Smooth muscle cell (in vitro differentiated cells): ENCODE measurements around the gene MORN2. TPM values are rescaled to one million over a fixed set of nuclear protein-coding genes. Genes with fewer than 3 reads are reported as not detected.

Source experiments
- DNase-seq: peaks from one replicate; lab custom pipeline; 2025; ENCODE audit not compliant: unreplicated experiment; lab: John Stamatoyannopoulos, UW
- H2AFZ ChIP-seq: fragments of 200-600 bp; sonication (generic); 2 replicates; pipeline ENCODE4 v1.6.0; 2016; ENCODE audit warnings: antibody characterized with exemption, low read depth, mild to moderate bottlenecking
- H3F3A ChIP-seq: fragments of 200-600 bp; sonication (generic); 2 replicates; pipeline ENCODE4 v1.6.0; 2017; ENCODE audit warnings: antibody characterized with exemption, low read depth
- H3K27ac ChIP-seq: fragments of 200-600 bp; sonication (generic); 2 replicates; pipeline ENCODE4 v1.5.1; 2016; ENCODE audit warnings: low read depth, mild to moderate bottlenecking
- H3K27me3 ChIP-seq: fragments of 200-600 bp; sonication (generic); 2 replicates; pipeline ENCODE4 v1.6.1; 2016; ENCODE audit warnings: low read depth, mild to moderate bottlenecking
- H3K36me3 ChIP-seq: fragments of 200-600 bp; sonication (generic); 2 replicates; pipeline ENCODE4 v1.5.1; 2016; ENCODE audit warnings: low read depth
- H3K4me1 ChIP-seq: fragments of 200-600 bp; sonication (generic); 2 replicates; pipeline ENCODE4 v1.5.1; 2016; ENCODE audit warnings: low read depth
- H3K4me2 ChIP-seq: fragments of 200-600 bp; sonication (generic); 2 replicates; pipeline ENCODE4 v1.6.0; 2016; ENCODE audit warnings: mild to moderate bottlenecking
- H3K4me3 ChIP-seq: fragments of 200-600 bp; sonication (generic); 2 replicates; pipeline ENCODE4 v1.5.1; 2016; ENCODE audit warnings: mild to moderate bottlenecking
- H3K79me2 ChIP-seq: fragments of 200-600 bp; sonication (generic); 2 replicates; pipeline ENCODE4 v1.6.0; 2016; ENCODE audit warnings: low read depth, mild to moderate bottlenecking
- H3K9ac ChIP-seq: fragments of 200-600 bp; sonication (generic); 2 replicates; pipeline ENCODE4 v1.6.0; 2016; ENCODE audit warnings: low read depth
- H3K9me3 ChIP-seq: fragments of 200-600 bp; sonication (generic); replicated peaks from 2 replicates; pipeline ENCODE4 v1.5.1; 2016; ENCODE audit warnings: low read depth
- H4K20me1 ChIP-seq: fragments of 200-600 bp; sonication (generic); 2 replicates; pipeline ENCODE4 v1.6.0; 2016; ENCODE audit warnings: low read depth
- WGBS: methylation state at CpG from one replicate; pipeline ENCODE4 v1.1.7; 2016; ENCODE audit warnings: low lambda C conversion rate; 5-methylcytosine and 5-hydroxymethylcytosine counted together
- polyA plus RNA-seq: library from polyadenylated mRNA; unstranded; fragments of >200 nt; fragmentation: Nextera tagmentation; extraction: Ambion mirVana; gene quantifications from 2 replicates; pipeline ENCODE4 v1.2.1, GENCODE V29; 2016
- total RNA-seq: library from RNA; depleted of rRNA; stranded (reverse); fragments of >200 nt; gene quantifications from 2 replicates; pipeline ENCODE4 v1.2.3, GENCODE V29; 2014
- TF ChIP-seq, protein P1 (sequence below): fragments of 200-600 bp; sonication (generic); IDR thresholded peaks from 2 replicates; pipeline ENCODE4 v1.5.1; 2017; ENCODE audit warnings: borderline replicate concordance, mild to moderate bottlenecking, antibody characterized with exemption; ENCODE audit not compliant: insufficient read depth, poor library complexity, severe bottlenecking

Gene MORN2
- total and polyA plus RNA-seq, 2 experiments from 2014 or later, result 30.5 to 53.7 TPM

DNA sequence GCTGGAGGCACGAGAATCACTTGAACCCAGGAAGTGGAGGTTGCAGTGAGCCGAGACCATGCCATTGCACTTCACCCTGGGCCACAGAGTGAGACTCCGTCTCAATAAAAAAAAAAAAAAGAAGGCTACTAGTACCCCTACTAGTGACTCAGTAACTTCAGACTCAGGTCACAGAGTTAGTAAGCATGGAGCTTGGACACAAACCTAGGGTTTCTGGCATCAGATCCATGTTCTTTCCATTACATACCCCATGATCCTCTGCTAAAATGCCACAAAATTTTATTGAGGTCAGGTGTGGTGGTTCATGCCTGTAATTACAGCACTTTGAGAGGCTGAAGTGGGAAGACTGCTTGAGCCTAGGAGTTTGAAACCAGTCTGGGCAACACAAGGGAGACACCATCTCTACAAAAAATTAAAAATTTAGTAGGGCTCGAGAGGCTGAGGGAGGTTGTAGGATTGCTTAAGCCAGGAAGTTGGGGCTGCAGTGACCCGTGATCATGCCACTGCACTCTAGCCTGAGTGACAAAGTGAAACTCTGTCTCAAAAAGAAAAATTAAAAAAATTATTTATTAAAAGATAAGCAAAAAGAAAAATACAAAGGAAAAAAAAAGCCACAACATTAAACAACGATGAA is 45.1 kb upstream of the MORN2 start:
- 93% methylated on average over 6 of the region's 6 CpGs for WGBS

DNA sequence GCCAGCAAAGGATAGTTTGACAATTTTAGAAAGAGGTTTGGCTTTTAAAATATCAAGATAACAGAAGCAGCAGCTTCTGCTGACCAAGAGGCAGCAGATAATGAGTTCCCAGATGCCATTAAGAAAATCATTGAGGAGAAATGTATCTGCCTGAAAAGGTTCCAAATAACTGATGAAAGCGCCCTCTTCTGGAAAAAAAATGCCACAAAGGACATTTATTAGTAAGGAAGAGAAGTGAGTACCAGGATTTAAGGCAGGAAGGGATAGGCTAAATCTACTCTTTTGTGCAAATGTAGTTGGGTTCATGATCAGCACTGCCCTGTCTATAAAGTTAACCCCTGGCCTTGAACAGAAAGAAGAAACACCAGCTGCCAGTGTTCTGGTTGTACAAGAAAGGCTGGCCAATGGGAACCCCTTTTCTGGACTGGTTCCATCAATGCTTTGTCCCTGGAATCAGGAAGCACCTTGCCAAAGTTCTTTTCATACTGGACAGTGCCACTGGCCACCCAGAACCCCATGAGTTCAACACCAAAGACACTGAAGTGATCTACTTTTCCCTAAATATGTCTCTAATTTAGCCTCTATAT is 40.7 kb upstream of the MORN2 start:
- no peak overlapping the region for H3K9ac ChIP-seq
- no peak for DNase-seq
- H3K9me3 ChIP-seq, result no peaks in the 10 kb centered on the region
- H3K4me1 ChIP-seq, result no peaks in the 10 kb centered on the region
- no peaks in the 10 kb centered on the region for H3K27me3 ChIP-seq
- no peak overlapping the region for H3K4me3 ChIP-seq
- no peak overlapping the region for H3K27ac ChIP-seq
- no peaks in the 10 kb centered on the region for H3K79me2 ChIP-seq
- H3K4me2 ChIP-seq, result no peak overlapping the region
- no peaks in the 10 kb centered on the region for H3F3A ChIP-seq
- no peak overlapping the region for H2AFZ ChIP-seq
- 11% methylated on average over 1 of the region's 1 CpG for WGBS
- TF ChIP-seq, protein P1, sequence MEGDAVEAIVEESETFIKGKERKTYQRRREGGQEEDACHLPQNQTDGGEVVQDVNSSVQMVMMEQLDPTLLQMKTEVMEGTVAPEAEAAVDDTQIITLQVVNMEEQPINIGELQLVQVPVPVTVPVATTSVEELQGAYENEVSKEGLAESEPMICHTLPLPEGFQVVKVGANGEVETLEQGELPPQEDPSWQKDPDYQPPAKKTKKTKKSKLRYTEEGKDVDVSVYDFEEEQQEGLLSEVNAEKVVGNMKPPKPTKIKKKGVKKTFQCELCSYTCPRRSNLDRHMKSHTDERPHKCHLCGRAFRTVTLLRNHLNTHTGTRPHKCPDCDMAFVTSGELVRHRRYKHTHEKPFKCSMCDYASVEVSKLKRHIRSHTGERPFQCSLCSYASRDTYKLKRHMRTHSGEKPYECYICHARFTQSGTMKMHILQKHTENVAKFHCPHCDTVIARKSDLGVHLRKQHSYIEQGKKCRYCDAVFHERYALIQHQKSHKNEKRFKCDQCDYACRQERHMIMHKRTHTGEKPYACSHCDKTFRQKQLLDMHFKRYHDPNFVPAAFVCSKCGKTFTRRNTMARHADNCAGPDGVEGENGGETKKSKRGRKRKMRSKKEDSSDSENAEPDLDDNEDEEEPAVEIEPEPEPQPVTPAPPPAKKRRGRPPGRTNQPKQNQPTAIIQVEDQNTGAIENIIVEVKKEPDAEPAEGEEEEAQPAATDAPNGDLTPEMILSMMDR, result peak; percentile 28
- no peaks in the 10 kb centered on the region for H4K20me1 ChIP-seq
- peaks cover 15% of the 10 kb centered on the region for H3K36me3 ChIP-seq

More for the DNA sequence above, 45.1 kb upstream of the MORN2 start:
- H3K9me3 ChIP-seq, result no peaks in the 10 kb centered on the region
- no peaks in the 10 kb centered on the region for H3K27me3 ChIP-seq
- no peak overlapping the region for H2AFZ ChIP-seq
- H3K4me2 ChIP-seq, result no peak overlapping the region
- TF ChIP-seq, protein P1, result no peak
- H3K36me3 ChIP-seq, result peaks cover 18% of the 10 kb centered on the region
- no peak overlapping the region for H3K27ac ChIP-seq
- no peak overlapping the region for H3K4me3 ChIP-seq
- no peaks in the 10 kb centered on the region for H3F3A ChIP-seq
- H3K9ac ChIP-seq, result no peak overlapping the region
- H4K20me1 ChIP-seq, result no peaks in the 10 kb centered on the region
- no peak for DNase-seq
- H3K4me1 ChIP-seq, result peaks cover 4% of the 10 kb centered on the region
- H3K79me2 ChIP-seq, result no peaks in the 10 kb centered on the region

DNA sequence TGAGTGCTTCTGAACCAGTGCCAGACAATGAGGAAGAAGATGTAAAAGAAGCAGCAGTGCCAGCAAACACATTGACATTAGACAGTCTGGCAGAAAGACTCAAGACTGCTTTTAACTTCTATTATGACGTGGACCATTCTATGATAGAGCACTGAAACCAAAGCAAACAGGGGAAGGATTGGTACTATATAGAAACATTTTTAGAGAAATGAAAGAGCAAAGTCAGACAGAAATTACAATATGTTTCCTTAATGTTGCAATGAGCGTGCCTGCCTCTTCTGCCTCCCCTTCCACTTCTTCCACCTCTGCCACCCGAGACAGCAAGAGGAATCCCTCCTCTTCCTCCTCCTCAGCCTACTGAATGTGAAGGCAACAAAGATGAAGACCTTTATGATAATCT is 39.8 kb upstream of the MORN2 start:
- WGBS, result 99% methylated on average over 3 of the region's 3 CpGs
- Histone ChIP-seq H3K27me3 (no peaks in the 10 kb centered on the region), H3K27ac (no peak overlapping the region), H2AFZ (no peak overlapping the region), H3K9ac (no peak overlapping the region), H3K36me3 (peaks cover 15% of the 10 kb centered on the region), H3K9me3 (no peaks in the 10 kb centered on the region), H3K4me3 (no peak overlapping the region), H3K79me2 (no peaks in the 10 kb centered on the region), H3K4me1 (no peaks in the 10 kb centered on the region), H4K20me1 (no peaks in the 10 kb centered on the region), H3K4me2 (no peak overlapping the region), H3F3A (no peaks in the 10 kb centered on the region)
- no peak for DNase-seq
- TF ChIP-seq, protein P1, result no peak

DNA sequence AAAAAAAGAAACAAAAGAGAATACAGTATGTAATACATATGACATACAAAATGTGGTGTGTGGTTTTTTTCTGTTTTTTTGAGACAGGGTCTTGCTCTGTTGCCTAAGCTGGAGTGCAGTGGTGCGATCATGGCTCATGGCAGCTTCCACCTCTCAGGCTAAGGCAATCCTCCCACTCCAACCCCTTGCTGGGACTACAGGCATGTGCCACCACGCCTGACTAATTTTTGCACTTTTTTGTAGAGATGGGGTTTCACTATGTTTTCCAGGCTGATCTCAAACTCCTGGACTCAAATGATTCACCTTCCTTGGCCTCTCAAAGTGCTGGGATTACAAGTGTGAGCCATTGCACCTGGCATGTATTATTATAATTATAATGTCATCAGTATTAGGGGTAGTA is 39.0 kb upstream of the MORN2 start:
- H3K4me2 ChIP-seq, result no peak overlapping the region
- no peak overlapping the region for H3K9ac ChIP-seq
- H3F3A ChIP-seq, result no peaks in the 10 kb centered on the region
- no peaks in the 10 kb centered on the region for H3K79me2 ChIP-seq
- H3K4me1 ChIP-seq, result no peaks in the 10 kb centered on the region
- TF ChIP-seq, protein P1, result no peak
- H3K36me3 ChIP-seq, result peaks cover 15% of the 10 kb centered on the region
- H3K4me3 ChIP-seq, result no peak overlapping the region
- H3K27me3 ChIP-seq, result no peaks in the 10 kb centered on the region
- no peaks in the 10 kb centered on the region for H3K9me3 ChIP-seq
- H3K27ac ChIP-seq, result no peak overlapping the region
- no peaks in the 10 kb centered on the region for H4K20me1 ChIP-seq
- 96% methylated on average over 2 of the region's 2 CpGs for WGBS
- no peak for DNase-seq
- no peak overlapping the region for H2AFZ ChIP-seq
